Natural killer cell (primary cell): Measurements from ENCODE around the gene NT5DC1. TPM values are rescaled to one million over a fixed set of nuclear protein-coding genes. Genes with fewer than 3 reads are reported as not detected.
A peak's percentile ranks its signal among the peaks of the same experiment; 100 is the strongest.
"Not testable (repeated sequence)": the region's sequence is repeated elsewhere in the genome, so short reads cannot be mapped to it uniquely, and the experiment has no call there.

ENCODE experiments used
- ATAC-seq, 3 donors: fragments of 150-1000 bp in 2 of 3; fragments of 200-7000 bp in 1 of 3; cut with Tn5 transposase; 1 replicate in 1 of 3; 2 replicates in 2 of 3; pipeline ENCODE4 v1.10.0; 2021; ENCODE audit warnings: mild to moderate bottlenecking in 2 of 3, moderate library complexity in 2 of 3
- DNase-seq, 2 donors: peaks; one replicate each; pipeline versions ENCODE4 v3.0.0 to v3.0.0-alpha.2; 2013 to 2021; ENCODE audit warnings: mixed read lengths in 1 of 2
- H3K27ac ChIP-seq: one replicate; pipeline ENCODE4 v1.5.1; 2013; ENCODE audit warnings: mild to moderate bottlenecking, low read length
- H3K27me3 ChIP-seq: one replicate; pipeline ENCODE4 v1.6.1; 2013; ENCODE audit warnings: low read length; ENCODE audit not compliant: control insufficient read depth, insufficient read depth
- H3K36me3 ChIP-seq: one replicate; pipeline ENCODE4 v1.6.1; 2013; ENCODE audit warnings: low read length; ENCODE audit not compliant: control insufficient read depth, insufficient read depth
- H3K4me1 ChIP-seq: one replicate; pipeline ENCODE4 v1.6.1; 2013; ENCODE audit warnings: low read length; ENCODE audit not compliant: control insufficient read depth, insufficient read depth
- H3K4me3 ChIP-seq: one replicate; pipeline ENCODE4 v1.5.1; 2013; ENCODE audit warnings: low read length
- H3K9me3 ChIP-seq: one replicate; pipeline ENCODE4 v1.6.1; 2013; ENCODE audit warnings: low read length; ENCODE audit not compliant: control insufficient read depth, insufficient read depth
- H3K27ac Mint-ChIP-seq, 2 donors: one replicate each; pipeline ENCODE4 v1.8.0; 2022; ENCODE audit warnings: mild to moderate bottlenecking in 2 of 2, mixed read lengths in 2 of 2, moderate library complexity in 1 of 2
- H3K27me3 Mint-ChIP-seq, 2 donors: one replicate each; pipeline ENCODE4 v1.8.0; 2022; ENCODE audit warnings: low read depth in 2 of 2, mixed read lengths in 2 of 2
- H3K36me3 Mint-ChIP-seq: one replicate; pipeline ENCODE4 v1.8.0; 2022; ENCODE audit warnings: mixed read lengths
- H3K4me1 Mint-ChIP-seq, 2 donors: one replicate each; pipeline ENCODE4 v1.8.0; 2022; ENCODE audit warnings: mixed read lengths in 2 of 2
- H3K4me3 Mint-ChIP-seq: one replicate; pipeline ENCODE4 v1.8.0; 2022; ENCODE audit warnings: mild to moderate bottlenecking, moderate library complexity, mixed read lengths
- H3K9me3 Mint-ChIP-seq, 2 donors: one replicate each; pipeline ENCODE4 v1.8.0; 2022; ENCODE audit warnings: mixed read lengths in 2 of 2
- CTCF ChIP-seq: fragments of 200-600 bp; IDR thresholded peaks from one replicate; pipeline ENCODE4 v1.8.0; 2022; ENCODE audit warnings: antibody characterized with exemption
- WGBS: methylation state at CpG from one replicate; pipeline ENCODE4 v1.1.7; 2013; ENCODE audit warnings: missing lambda C conversion rate; ENCODE audit not compliant: insufficient coverage; 5-methylcytosine and 5-hydroxymethylcytosine counted together
- intact Hi-C: fragments of 100-400 bp; cut with micrococcal nuclease; formaldehyde crosslinking; loops from one replicate; pipeline ENCODE4 v1.14.2; 2022
- total RNA-seq, 4 donors: library from RNA; stranded (reverse); fragments of 120-200 nt in 1 of 4; gene quantifications; one replicate each; pipeline versions ENCODE4 v1.2.3 to v1.2.4, GENCODE V29; 2013 to 2022

Gene NT5DC1
- total RNA-seq, 3 donors from 2014 or later (not counting 1 experiment from before 2014, with no cell fraction given), result 19.1 to 29.4 (median 20.5) TPM

GRCh38 chr6:116280161-116280932 lies 179.7 kb downstream of the NT5DC1 start:
- DNase-seq (peak in 1 of 2 donors; percentile 45), ATAC-seq (no peak)
- no peaks in the 10 kb centered on the region for H3K36me3 Mint-ChIP-seq
- Histone ChIP-seq H3K9me3 (no peaks in the 10 kb centered on the region), H3K4me1 (peaks cover 25% of the 10 kb centered on the region), H3K27ac (peak overlapping the region; percentile 99), H3K27me3 (no peaks in the 10 kb centered on the region), H3K36me3 (peaks cover 12% of the 10 kb centered on the region), H3K4me3 (peak overlapping the region; percentile 92)
- peak overlapping the region; percentile 98 to 100 for H3K27ac Mint-ChIP-seq
- H3K9me3 Mint-ChIP-seq, result no peaks in the 10 kb centered on the region
- H3K4me1 Mint-ChIP-seq, result peaks cover 51 to 52% of the 10 kb centered on the region in 2 donors
- WGBS, result 19% methylated on average over 4 of the region's 8 CpGs
- no peaks in the 10 kb centered on the region for H3K27me3 Mint-ChIP-seq
- intact Hi-C loops, result no loop called here
- H3K4me3 Mint-ChIP-seq, result peak overlapping the region; percentile 96
- TF ChIP-seq CTCF, result no peak

- H3K4me1 ChIP-seq, result peaks cover 21% of the 10 kb centered on the region
- no peaks in the 10 kb centered on the region for H3K36me3 Mint-ChIP-seq
- no peaks in the 10 kb centered on the region for H3K27me3 ChIP-seq
- peaks cover 12% of the 10 kb centered on the region for H3K36me3 ChIP-seq
- H3K27ac ChIP-seq, result peak overlapping the region; percentile 99
- peak overlapping the region; percentile 98 to 100 for H3K27ac Mint-ChIP-seq
- H3K27me3 Mint-ChIP-seq, result no peaks in the 10 kb centered on the region
- no peak overlapping the region for H3K4me3 ChIP-seq
- WGBS, result 96% methylated on average over 5 of the region's 5 CpGs
- ATAC-seq (no peak), DNase-seq (no peak)
- peaks cover 47 to 49% of the 10 kb centered on the region in 2 donors for H3K4me1 Mint-ChIP-seq
- peak overlapping the region; percentile 7 for H3K4me3 Mint-ChIP-seq
- intact Hi-C loops, result no loop called here
- H3K9me3 Mint-ChIP-seq, result no peaks in the 10 kb centered on the region
- no peak for TF ChIP-seq CTCF
- no peaks in the 10 kb centered on the region for H3K9me3 ChIP-seq
These were observed 180.3 kb downstream of the NT5DC1 start for GRCh38 chr6:116280933-116281316.

- Histone ChIP-seq H3K9me3 (no peaks in the 10 kb centered on the region), H3K4me1 (peaks cover 14% of the 10 kb centered on the region), H3K27ac (no peak overlapping the region), H3K36me3 (peaks cover 8% of the 10 kb centered on the region), H3K27me3 (no peaks in the 10 kb centered on the region), H3K4me3 (no peak overlapping the region)
- Mint-ChIP-seq H3K27me3 (no peaks in the 10 kb centered on the region), H3K27ac (no peak overlapping the region), H3K4me1 (peaks cover 31 to 32% of the 10 kb centered on the region in 2 donors), H3K9me3 (no peaks in the 10 kb centered on the region), H3K4me3 (no peak overlapping the region), H3K36me3 (no peaks in the 10 kb centered on the region)
- TF ChIP-seq CTCF, result no peak
- ATAC-seq (no peak), DNase-seq (no peak)
- intact Hi-C loops, result no loop called here
- WGBS, result 100% methylated on average over 1 of the region's 2 CpGs
These were observed 182.0 kb downstream of the NT5DC1 start for GRCh38 chr6:116282698-116283097.

- Mint-ChIP-seq H3K27me3 (no peaks in the 10 kb centered on the region), H3K4me1 (peaks cover 26 to 27% of the 10 kb centered on the region in 2 donors), H3K4me3 (no peak overlapping the region), H3K27ac (no peak overlapping the region), H3K9me3 (no peaks in the 10 kb centered on the region), H3K36me3 (no peaks in the 10 kb centered on the region)
- TF ChIP-seq CTCF, result no peak
- H3K27me3 ChIP-seq, result no peaks in the 10 kb centered on the region
- ATAC-seq (no peak), DNase-seq (no peak)
- H3K27ac ChIP-seq, result no peak overlapping the region
- peaks cover 9% of the 10 kb centered on the region for H3K4me1 ChIP-seq
- H3K9me3 ChIP-seq, result no peaks in the 10 kb centered on the region
- peaks cover 4% of the 10 kb centered on the region for H3K36me3 ChIP-seq
- 100% methylated on average over 1 of the region's 1 CpG for WGBS
- intact Hi-C loops, result no loop called here
- no peak overlapping the region for H3K4me3 ChIP-seq
These were observed 182.5 kb downstream of the NT5DC1 start for GRCh38 chr6:116283191-116283590.

- H3K4me3 ChIP-seq, H3K9me3 Mint-ChIP-seq, H3K9me3 ChIP-seq, H3K27me3 ChIP-seq, H3K4me1 Mint-ChIP-seq, H3K4me3 Mint-ChIP-seq, H3K36me3 ChIP-seq, H3K27ac Mint-ChIP-seq, ATAC-seq, DNase-seq, H3K4me1 ChIP-seq, intact Hi-C loops, H3K27me3 Mint-ChIP-seq, H3K36me3 Mint-ChIP-seq, H3K27ac ChIP-seq: not testable (repeated sequence)
- WGBS, result 100% methylated on average over 2 of the region's 4 CpGs
These were observed 184.3 kb downstream of the NT5DC1 start for GRCh38 chr6:116284984-116285383.
